ENCODE measurements around the gene PAM. TPM values are rescaled to one million over a fixed set of nuclear protein-coding genes. Genes with fewer than 3 reads are reported as not detected.

The PAM gene
- total and polyA plus RNA-seq, 2 of the 8 experiments (the other 6 are each of a cell fraction or from before 2014, with no cell fraction given) = 30.4 to 67.8 TPM

- Histone ChIP-seq H2BK15ac (ENCODE audit: low read length) (no peak overlapping the region), H2AFZ (ENCODE audit: low read length) (no peak overlapping the region), H3K23ac (ENCODE audit: insufficient read length) (no peak overlapping the region), H3K4me1 (replicated peaks in 1 of 4; ENCODE audit: control insufficient read depth in 3 of 4, insufficient read depth in 4 of 4, low read length in 3 of 4) (0 out of 7 replicates have a peak, but pooled peaks cover 0 to 2% (median under 1%) of the 10 kb centered on the region in 4 experiments), H3K18ac (ENCODE audit: extremely low read depth, low read length) (no peak overlapping the region), H4K8ac (ENCODE audit: extremely low read depth, insufficient read depth, low read length) (no peak overlapping the region), H3K27me3 (replicated peaks in 1 of 4; ENCODE audit: control insufficient read depth in 3 of 4, extremely low read depth in 1 of 4, insufficient read depth in 3 of 4, low read length in 3 of 4) (no peaks in the 10 kb centered on the region), H3K14ac (ENCODE audit: insufficient read length) (no peak overlapping the region), H4K20me1 (replicated peaks in 1 of 2; ENCODE audit: control insufficient read depth in 1 of 2, insufficient read depth in 2 of 2, low read length in 2 of 2) (no peaks in the 10 kb centered on the region), H3K9ac (replicated peaks in 1 of 4; ENCODE audit: extremely low read depth in 1 of 4, low read depth in 3 of 4, low read length in 3 of 4) (no peak overlapping the region), H3K4me3 (ENCODE audit: extremely low read depth in 1 of 4, insufficient read depth in 2 of 4, low read depth in 3 of 4, low read length in 4 of 4) (no peak overlapping the region), H3K79me2 (ENCODE audit: control insufficient read depth in 1 of 2, insufficient read depth in 2 of 2, low read length in 2 of 2) (peaks cover 0 to 3% of the 10 kb centered on the region in 2 experiments; a peak in 1 of 4 replicates), H2BK5ac (ENCODE audit: low read depth, low read length) (no peak overlapping the region), H3K79me1 (ENCODE audit: low read depth, low read length) (no peaks in the 10 kb centered on the region), H2BK20ac (ENCODE audit: low read length) (no peak overlapping the region), H3K27ac (ENCODE audit: low read depth, low read length) (no peak overlapping the region), H3K56ac (replicated peaks; ENCODE audit: insufficient read length, low read depth, low read length) (no peak overlapping the region), H3K4ac (replicated peaks; ENCODE audit: insufficient read length, low read depth, low read length) (no peak overlapping the region), H4K91ac (replicated peaks; ENCODE audit: insufficient read length, low read length) (no peak overlapping the region), H2AK5ac (ENCODE audit: low read depth, low read length) (no peak overlapping the region), H4K5ac (ENCODE audit: insufficient read length, low read depth, low read length) (no peak overlapping the region), H2BK12ac (ENCODE audit: low read depth, low read length) (no peak overlapping the region), H2BK120ac (replicated peaks; ENCODE audit: low read depth, low read length) (no peak overlapping the region), H3K23me2 (ENCODE audit: low read depth, low read length) (no peaks in the 10 kb centered on the region), H3K4me2 (ENCODE audit: insufficient read depth in 1 of 2, low read depth in 2 of 2, low read length in 2 of 2) (no peak overlapping the region), H3K36me3 (ENCODE audit: control insufficient read depth in 2 of 4, insufficient read depth in 4 of 4, low read length in 3 of 4) (no peaks in the 10 kb centered on the region), H3K9me3 (ENCODE audit: insufficient read depth in 2 of 2, low read depth in 1 of 2, low read length in 1 of 2) (no peaks in the 10 kb centered on the region; a peak in 1 of 4 replicates)
- POLR2A ChIA-PET (ENCODE audit: partially characterized antibody) = no interaction called here
- CTCF ChIA-PET (ENCODE audit: partially characterized antibody) = interaction anchor here (1.2 kb wide), 1 partner anchor 352 kb away, joined by 4 read pairs; no protein-coding TSS in a partner anchor
- no peak for TF ChIP-seq TAF1 (IDR thresholded peaks at IDR 0.05; ENCODE audit: low read depth, low read length)
- TF ChIP-seq CBX8 (IDR thresholded peaks at IDR 0.05; ENCODE audit: borderline replicate concordance, low read depth, low read length) = no peak
- TF ChIP-seq SIRT6 (IDR thresholded peaks at IDR 0.05; ENCODE audit: low read length) = no peak
- TF ChIP-seq POU5F1 (IDR thresholded peaks at IDR 0.05; ENCODE audit: low read depth, low read length) = no peak
- no peak for TF ChIP-seq MAFK (IDR thresholded peaks at IDR 0.05; ENCODE audit: low read depth, low read length)
- TF ChIP-seq ZNF274 (IDR thresholded peaks at IDR 0.05; ENCODE audit: borderline replicate concordance, extremely low read depth, low read length) = no peak
- no peak for TF ChIP-seq CBX5 (IDR thresholded peaks at IDR 0.05; ENCODE audit: low read depth, low read length)
- 83% methylated on average over 2 of the region's 2 CpGs; no CpG with 5 or more reads in 1 of the 2 experiments for WGBS, 2 experiments (ENCODE audit: extremely low coverage in 1 of 2, insufficient coverage in 1 of 2, insufficient read length in 1 of 2, insufficient replicate concordance in 2 of 2, low coverage in 1 of 2, low lambda C conversion rate in 2 of 2, missing lambda C conversion rate in 1 of 2)
- no peak for DNase-seq (ENCODE audit: low read depth in 1 of 2, low spot score in 2 of 2)
- no peak for FAIRE-seq
These were observed 33.7 kb downstream of the PAM start for GRCh38 chr5:102788788-102789187.

Data from H1 (cell line).